Smooth muscle cell (in vitro differentiated cells): ENCODE data around the gene ABCA5. TPM values are rescaled to one million over a fixed set of nuclear protein-coding genes. Genes with fewer than 3 reads are reported as not detected.

Experiments used
- DNase-seq: peaks from one replicate; lab custom pipeline; 2025; ENCODE audit not compliant: unreplicated experiment; lab: John Stamatoyannopoulos, UW
- H2AFZ ChIP-seq: fragments of 200-600 bp; sonication (generic); 2 replicates; pipeline ENCODE4 v1.6.0; 2016; ENCODE audit warnings: antibody characterized with exemption, low read depth, mild to moderate bottlenecking
- H3F3A ChIP-seq: fragments of 200-600 bp; sonication (generic); 2 replicates; pipeline ENCODE4 v1.6.0; 2017; ENCODE audit warnings: antibody characterized with exemption, low read depth
- H3K27ac ChIP-seq: fragments of 200-600 bp; sonication (generic); 2 replicates; pipeline ENCODE4 v1.5.1; 2016; ENCODE audit warnings: low read depth, mild to moderate bottlenecking
- H3K27me3 ChIP-seq: fragments of 200-600 bp; sonication (generic); 2 replicates; pipeline ENCODE4 v1.6.1; 2016; ENCODE audit warnings: low read depth, mild to moderate bottlenecking
- H3K36me3 ChIP-seq: fragments of 200-600 bp; sonication (generic); 2 replicates; pipeline ENCODE4 v1.5.1; 2016; ENCODE audit warnings: low read depth
- H3K4me1 ChIP-seq: fragments of 200-600 bp; sonication (generic); 2 replicates; pipeline ENCODE4 v1.5.1; 2016; ENCODE audit warnings: low read depth
- H3K4me2 ChIP-seq: fragments of 200-600 bp; sonication (generic); 2 replicates; pipeline ENCODE4 v1.6.0; 2016; ENCODE audit warnings: mild to moderate bottlenecking
- H3K4me3 ChIP-seq: fragments of 200-600 bp; sonication (generic); 2 replicates; pipeline ENCODE4 v1.5.1; 2016; ENCODE audit warnings: mild to moderate bottlenecking
- H3K79me2 ChIP-seq: fragments of 200-600 bp; sonication (generic); 2 replicates; pipeline ENCODE4 v1.6.0; 2016; ENCODE audit warnings: low read depth, mild to moderate bottlenecking
- H3K9ac ChIP-seq: fragments of 200-600 bp; sonication (generic); 2 replicates; pipeline ENCODE4 v1.6.0; 2016; ENCODE audit warnings: low read depth
- H3K9me3 ChIP-seq: fragments of 200-600 bp; sonication (generic); replicated peaks from 2 replicates; pipeline ENCODE4 v1.5.1; 2016; ENCODE audit warnings: low read depth
- H4K20me1 ChIP-seq: fragments of 200-600 bp; sonication (generic); 2 replicates; pipeline ENCODE4 v1.6.0; 2016; ENCODE audit warnings: low read depth
- WGBS: methylation state at CpG from one replicate; pipeline ENCODE4 v1.1.7; 2016; ENCODE audit warnings: low lambda C conversion rate; 5-methylcytosine and 5-hydroxymethylcytosine counted together
- polyA plus RNA-seq: library from polyadenylated mRNA; unstranded; fragments of >200 nt; fragmentation: Nextera tagmentation; extraction: Ambion mirVana; gene quantifications from 2 replicates; pipeline ENCODE4 v1.2.1, GENCODE V29; 2016
- total RNA-seq: library from RNA; depleted of rRNA; stranded (reverse); fragments of >200 nt; gene quantifications from 2 replicates; pipeline ENCODE4 v1.2.3, GENCODE V29; 2014
- TF ChIP-seq, protein P1 (sequence below): fragments of 200-600 bp; sonication (generic); IDR thresholded peaks from 2 replicates; pipeline ENCODE4 v1.5.1; 2017; ENCODE audit warnings: borderline replicate concordance, mild to moderate bottlenecking, antibody characterized with exemption; ENCODE audit not compliant: insufficient read depth, poor library complexity, severe bottlenecking

The ABCA5 gene
- total and polyA plus RNA-seq, 2 experiments from 2014 or later: 2.2 to 11.3 TPM

DNA sequence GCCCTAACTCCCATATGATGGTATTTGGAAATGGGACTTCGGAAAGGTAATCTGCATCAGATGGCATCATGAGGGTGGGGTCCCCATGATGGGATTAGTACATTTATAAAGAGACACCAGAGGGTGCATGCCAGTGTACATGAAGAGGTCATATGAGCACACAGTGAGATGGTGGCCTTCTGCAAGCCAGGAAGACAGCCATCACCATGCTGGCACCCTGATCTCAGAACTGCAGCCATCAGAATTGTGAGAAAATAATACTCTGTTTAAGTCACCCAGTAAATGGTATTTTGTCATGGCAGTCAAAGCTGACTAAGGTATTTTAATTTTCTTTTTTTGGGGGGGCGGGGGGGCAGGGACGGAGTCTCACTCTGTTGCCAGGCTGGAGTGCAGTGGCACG lies 51.2 kb downstream of the ABCA5 start:
- 95% methylated on average over 4 of the region's 4 CpGs for WGBS
- Histone ChIP-seq H3K4me3 (no peak overlapping the region), H3K27me3 (no peaks in the 10 kb centered on the region), H3K9me3 (no peaks in the 10 kb centered on the region), H3F3A (no peaks in the 10 kb centered on the region), H4K20me1 (no peaks in the 10 kb centered on the region), H3K4me2 (no peak overlapping the region), H2AFZ (no peak overlapping the region), H3K79me2 (no peaks in the 10 kb centered on the region), H3K36me3 (no peaks in the 10 kb centered on the region), H3K27ac (no peak overlapping the region), H3K4me1 (no peaks in the 10 kb centered on the region), H3K9ac (no peak overlapping the region)
- TF ChIP-seq, protein P1, sequence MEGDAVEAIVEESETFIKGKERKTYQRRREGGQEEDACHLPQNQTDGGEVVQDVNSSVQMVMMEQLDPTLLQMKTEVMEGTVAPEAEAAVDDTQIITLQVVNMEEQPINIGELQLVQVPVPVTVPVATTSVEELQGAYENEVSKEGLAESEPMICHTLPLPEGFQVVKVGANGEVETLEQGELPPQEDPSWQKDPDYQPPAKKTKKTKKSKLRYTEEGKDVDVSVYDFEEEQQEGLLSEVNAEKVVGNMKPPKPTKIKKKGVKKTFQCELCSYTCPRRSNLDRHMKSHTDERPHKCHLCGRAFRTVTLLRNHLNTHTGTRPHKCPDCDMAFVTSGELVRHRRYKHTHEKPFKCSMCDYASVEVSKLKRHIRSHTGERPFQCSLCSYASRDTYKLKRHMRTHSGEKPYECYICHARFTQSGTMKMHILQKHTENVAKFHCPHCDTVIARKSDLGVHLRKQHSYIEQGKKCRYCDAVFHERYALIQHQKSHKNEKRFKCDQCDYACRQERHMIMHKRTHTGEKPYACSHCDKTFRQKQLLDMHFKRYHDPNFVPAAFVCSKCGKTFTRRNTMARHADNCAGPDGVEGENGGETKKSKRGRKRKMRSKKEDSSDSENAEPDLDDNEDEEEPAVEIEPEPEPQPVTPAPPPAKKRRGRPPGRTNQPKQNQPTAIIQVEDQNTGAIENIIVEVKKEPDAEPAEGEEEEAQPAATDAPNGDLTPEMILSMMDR: no peak
- no peak for DNase-seq

DNA sequence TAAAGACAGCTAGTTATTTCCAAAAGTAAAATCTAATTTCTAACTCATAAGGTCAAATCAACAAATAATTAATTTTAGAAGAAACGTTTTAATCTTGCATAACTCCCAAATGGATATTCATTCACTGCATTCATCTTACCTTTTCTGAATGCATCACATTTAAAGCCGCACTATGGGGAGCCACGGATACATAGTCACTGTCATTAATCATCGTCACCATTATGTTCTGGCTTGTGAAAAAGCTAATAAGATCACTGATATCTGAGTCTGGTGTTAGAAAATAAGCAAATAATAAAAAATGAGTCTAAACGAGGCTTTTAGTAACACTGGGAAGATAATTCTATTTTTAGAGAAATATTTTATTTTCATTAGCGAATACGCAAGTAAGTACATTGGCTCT lies 55.9 kb downstream of the ABCA5 start:
- Histone ChIP-seq H3K9me3 (no peaks in the 10 kb centered on the region), H3K4me2 (no peak overlapping the region), H2AFZ (no peak overlapping the region), H3K4me1 (no peaks in the 10 kb centered on the region), H3F3A (no peaks in the 10 kb centered on the region), H3K79me2 (no peaks in the 10 kb centered on the region), H3K9ac (no peak overlapping the region), H3K36me3 (no peaks in the 10 kb centered on the region), H3K27ac (no peak overlapping the region), H4K20me1 (no peaks in the 10 kb centered on the region), H3K27me3 (no peaks in the 10 kb centered on the region), H3K4me3 (no peak overlapping the region)
- WGBS: 77% methylated on average over 7 of the region's 7 CpGs
- TF ChIP-seq, protein P1: no peak
- DNase-seq: no peak

DNA sequence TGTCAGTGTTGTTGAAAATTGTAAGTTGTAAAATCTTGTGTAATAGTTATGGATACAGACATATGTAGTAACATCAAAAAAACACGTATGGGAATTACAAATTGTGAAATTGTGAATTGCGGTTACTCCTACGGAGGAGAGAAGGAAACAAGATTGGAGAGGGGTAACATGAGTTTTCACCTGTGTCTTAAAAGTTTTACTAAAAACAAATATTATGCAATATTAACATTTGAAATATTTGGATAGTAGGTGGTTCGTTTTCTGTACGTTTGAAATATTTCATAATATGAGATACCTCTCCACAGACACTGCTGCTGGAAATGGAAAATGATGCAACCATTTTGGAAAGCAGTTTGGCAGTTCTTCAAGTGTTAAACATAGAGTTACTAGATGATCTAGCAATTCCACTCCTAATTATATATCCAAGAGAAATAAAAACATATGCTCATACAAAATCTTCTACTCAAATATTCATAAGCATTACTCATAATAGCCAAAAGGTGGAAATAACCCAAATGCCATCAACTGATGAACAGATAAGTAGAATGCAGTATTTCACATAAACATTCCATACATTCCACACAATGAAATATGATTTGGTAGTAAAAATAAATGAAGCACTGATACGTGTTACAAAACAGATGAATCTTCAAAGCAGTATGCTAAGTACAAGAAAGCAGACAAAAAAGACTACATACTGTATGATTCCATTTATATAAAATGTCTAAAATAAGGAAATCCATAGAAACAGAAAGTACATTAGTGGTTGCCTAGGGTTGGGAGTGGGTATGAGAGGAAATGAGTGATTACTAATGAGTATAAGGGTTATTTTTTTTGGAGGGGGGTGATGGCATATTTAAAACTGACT lies 57.6 kb downstream of the ABCA5 start:
- DNase-seq: no peak
- Histone ChIP-seq H3K9ac (no peak overlapping the region), H3K4me2 (no peak overlapping the region), H3K27me3 (no peaks in the 10 kb centered on the region), H3K27ac (no peak overlapping the region), H4K20me1 (no peaks in the 10 kb centered on the region), H3K4me3 (no peak overlapping the region), H2AFZ (no peak overlapping the region), H3F3A (no peaks in the 10 kb centered on the region), H3K9me3 (no peaks in the 10 kb centered on the region), H3K4me1 (no peaks in the 10 kb centered on the region), H3K36me3 (no peaks in the 10 kb centered on the region), H3K79me2 (no peaks in the 10 kb centered on the region)
- TF ChIP-seq, protein P1: no peak
- WGBS: 80% methylated on average over 6 of the region's 6 CpGs
